Stimulated activated CD8-positive, alpha-beta memory T cell treated with anti-CD3 and anti-CD28 coated beads, Interleukin-4, amount 100 ng/mL, for 24 hours (primary cell): Measurements from ENCODE around the gene SMARCA1.

Source experiments
- DNase-seq: peaks from one replicate; pipeline ENCODE4 v3.0.0-alpha.2; 2020; ENCODE audit warnings: low read depth

Gene SMARCA1

GRCh38 chrX:129525896-129526295 is 2.6 kb upstream of the SMARCA1 start:
- DNase-seq: no peak

GRCh38 chrX:129525162-129525561 is 1.9 kb upstream of the SMARCA1 start:
- no peak for DNase-seq

GRCh38 chrX:129524250-129524850 is 1.1 kb upstream of the SMARCA1 start:
- DNase-seq: no peak

GRCh38 chrX:129522184-129523078 is 859 bp downstream of the SMARCA1 start:
- no peak for DNase-seq

- no peak for DNase-seq
These were observed 3.1 kb downstream of the SMARCA1 start for GRCh38 chrX:129520151-129520550.

GRCh38 chrX:129516402-129516801 is 6.9 kb downstream of the SMARCA1 start:
- no peak for DNase-seq

GRCh38 chrX:129512409-129512808 is 10.9 kb downstream of the SMARCA1 start:
- no peak for DNase-seq

GRCh38 chrX:129511689-129512088 is 11.6 kb downstream of the SMARCA1 start:
- no peak for DNase-seq

- no peak for DNase-seq
These were observed 13.0 kb downstream of the SMARCA1 start for GRCh38 chrX:129510331-129510730.

- DNase-seq: no peak
These were observed 26.0 kb downstream of the SMARCA1 start for GRCh38 chrX:129497146-129497843.

- DNase-seq: no peak
These were observed 26.7 kb downstream of the SMARCA1 start for GRCh38 chrX:129496625-129497024.

- DNase-seq: no peak
These were observed 27.4 kb downstream of the SMARCA1 start for GRCh38 chrX:129495900-129496299.

- no peak for DNase-seq
These were observed 28.4 kb downstream of the SMARCA1 start for GRCh38 chrX:129494887-129495286.

GRCh38 chrX:129493643-129494042 is 29.6 kb downstream of the SMARCA1 start:
- DNase-seq: no peak

- no peak for DNase-seq
These were observed 33.0 kb downstream of the SMARCA1 start for GRCh38 chrX:129490330-129490729.

- no peak for DNase-seq
These were observed 34.9 kb downstream of the SMARCA1 start for GRCh38 chrX:129488359-129488758.

- DNase-seq: no peak
These were observed 42.4 kb downstream of the SMARCA1 start for GRCh38 chrX:129480889-129481288.

- no peak for DNase-seq
These were observed 44.8 kb downstream of the SMARCA1 start for GRCh38 chrX:129478516-129478915.

- DNase-seq: no peak
These were observed 51.2 kb downstream of the SMARCA1 start for GRCh38 chrX:129472116-129472515.

GRCh38 chrX:129462707-129463106 is 60.6 kb downstream of the SMARCA1 start:
- DNase-seq: no peak

GRCh38 chrX:129461801-129462456 is 61.4 kb downstream of the SMARCA1 start:
- no peak for DNase-seq

GRCh38 chrX:129452523-129452922 is 70.8 kb downstream of the SMARCA1 start:
- DNase-seq: no peak
